OCI-LY1 (cell line): ENCODE data around the gene SH3BP1.

Source experiments
- H2AFZ ChIP-seq: fragments of 200-600 bp; sonication (generic), shearing (Covaris generic); 2 replicates; pipeline ENCODE4 v1.6.0; 2014; ENCODE audit warnings: antibody characterized with exemption, mild to moderate bottlenecking, low read length
- H3F3A ChIP-seq: fragments of 200-600 bp; sonication (generic), shearing (Covaris generic); 2 replicates; pipeline ENCODE4 v1.6.0; 2014; ENCODE audit warnings: mild to moderate bottlenecking, antibody characterized with exemption, low read length, moderate library complexity; ENCODE audit not compliant: insufficient read depth
- H3K27ac ChIP-seq: fragments of 200-600 bp; sonication (generic); 2 replicates; pipeline ENCODE4 v1.5.1; 2014; ENCODE audit warnings: low read length, mixed run types, mild to moderate bottlenecking, low read depth; ENCODE audit not compliant: poor library complexity, severe bottlenecking
- H3K27me3 ChIP-seq: fragments of 200-600 bp; sonication (generic); 2 replicates; pipeline ENCODE4 v1.6.0; 2014; ENCODE audit warnings: antibody characterized with exemption, mild to moderate bottlenecking, low read length, moderate library complexity; ENCODE audit not compliant: insufficient read depth
- H3K36me3 ChIP-seq: fragments of 200-600 bp; sonication (generic); 2 replicates; pipeline ENCODE4 v1.6.1; 2014; ENCODE audit warnings: mild to moderate bottlenecking, antibody characterized with exemption, low read length, moderate library complexity, mixed read lengths; ENCODE audit not compliant: insufficient read depth
- H3K4me1 ChIP-seq: fragments of 200-600 bp; sonication (generic); 2 replicates; pipeline ENCODE4 v1.5.1; 2014; ENCODE audit warnings: mild to moderate bottlenecking, low read length, moderate library complexity; ENCODE audit not compliant: insufficient read depth, severe bottlenecking
- H3K4me2 ChIP-seq: fragments of 200-600 bp; sonication (generic), shearing (Covaris generic); 2 replicates; pipeline ENCODE4 v1.6.1; 2014; ENCODE audit warnings: low read length
- H3K4me3 ChIP-seq: fragments of 200-600 bp; sonication (generic); 2 replicates; pipeline ENCODE4 v1.5.1; 2014; ENCODE audit warnings: low read length, low read depth, mild to moderate bottlenecking, mixed read lengths; ENCODE audit not compliant: poor library complexity, severe bottlenecking
- H3K79me2 ChIP-seq: fragments of 200-600 bp; shearing (Covaris generic); 2 replicates; pipeline ENCODE4 v1.6.1; 2016; ENCODE audit warnings: mixed run types, low read length, mixed read lengths; ENCODE audit not compliant: insufficient read depth
- H3K9ac ChIP-seq: fragments of 200-600 bp; sonication (generic), shearing (Covaris generic); 2 replicates; pipeline ENCODE4 v1.6.1; 2014; ENCODE audit warnings: mild to moderate bottlenecking, low read length, mixed read lengths
- H3K9me2 ChIP-seq: fragments of 200-600 bp; sonication (generic), shearing (Covaris generic); 2 replicates; pipeline ENCODE4 v1.6.1; 2014; ENCODE audit warnings: low read depth, mild to moderate bottlenecking, low read length, mixed read lengths
- H3K9me3 ChIP-seq: fragments of 200-600 bp; shearing (Covaris generic); 2 replicates; pipeline ENCODE4 v1.6.1; 2014; ENCODE audit warnings: low read length, mixed read lengths
- H4K20me1 ChIP-seq: fragments of 200-600 bp; sonication (generic), shearing (Covaris generic); 2 replicates; pipeline ENCODE4 v1.6.0; 2016; ENCODE audit warnings: mild to moderate bottlenecking, low read length; ENCODE audit not compliant: insufficient read depth
- CTCF ChIP-seq: fragments of 200-600 bp; sonication (generic), shearing (Covaris generic); IDR thresholded peaks from 2 replicates; pipeline ENCODE4 v1.5.1; 2017; ENCODE audit warnings: mild to moderate bottlenecking, antibody characterized with exemption, low read length, moderate library complexity, mixed read lengths
- EZH2 ChIP-seq: fragments of 200-600 bp; sonication (generic), shearing (Covaris generic); IDR thresholded peaks from 2 replicates; pipeline ENCODE4 v1.8.0; 2017; ENCODE audit warnings: borderline replicate concordance, mixed run types, mild to moderate bottlenecking, antibody characterized with exemption, low read length, moderate library complexity, mixed read lengths

Gene SH3BP1

DNA sequence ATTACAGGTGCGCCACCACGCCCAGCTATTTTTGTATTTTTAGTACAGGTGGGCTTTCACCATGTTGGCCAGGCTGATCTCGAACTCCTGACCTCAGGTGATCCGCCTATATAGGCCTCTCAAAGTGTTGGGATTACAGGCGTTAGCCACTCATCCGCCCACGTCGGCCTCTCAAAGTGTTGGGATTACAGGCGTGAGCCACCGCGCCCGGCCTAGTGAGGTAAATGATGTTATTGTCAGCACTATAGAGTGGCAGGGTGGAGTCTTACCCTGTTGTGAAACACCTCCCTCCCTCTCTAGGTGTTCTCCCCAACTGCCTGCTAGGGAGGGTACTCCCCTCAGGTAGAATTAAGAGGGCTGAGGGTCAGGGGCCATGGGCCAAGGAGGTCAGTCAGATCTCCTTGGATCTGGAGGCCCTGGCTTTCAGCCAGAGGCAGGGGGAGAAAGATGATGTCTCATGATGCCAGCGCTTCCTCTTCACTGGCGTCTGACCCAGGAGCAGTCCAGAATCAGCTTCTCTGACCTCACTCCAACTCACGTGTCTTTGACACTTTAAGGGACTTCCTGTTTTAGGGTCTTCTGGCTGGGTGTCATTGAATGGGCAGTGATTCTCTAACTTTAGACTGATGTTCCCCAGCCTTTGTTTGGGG is 28.9 kb upstream of the SH3BP1 start:
- Histone ChIP-seq H3F3A (no peaks in the 10 kb centered on the region), H3K4me3 (peak overlapping the region; percentile 93), H3K4me1 (peaks cover 31% of the 10 kb centered on the region), H3K79me2 (peaks cover 15% of the 10 kb centered on the region), H4K20me1 (no peaks in the 10 kb centered on the region), H2AFZ (no peak overlapping the region), H3K27ac (peak overlapping the region; percentile 92), H3K9me2 (no peaks in the 10 kb centered on the region), H3K36me3 (peaks cover 26% of the 10 kb centered on the region), H3K4me2 (peak overlapping the region; percentile 90), H3K9me3 (no peaks in the 10 kb centered on the region), H3K9ac (peak overlapping the region; percentile 100), H3K27me3 (no peaks in the 10 kb centered on the region)
- TF ChIP-seq EZH2 (no peak), CTCF (no peak)

DNA sequence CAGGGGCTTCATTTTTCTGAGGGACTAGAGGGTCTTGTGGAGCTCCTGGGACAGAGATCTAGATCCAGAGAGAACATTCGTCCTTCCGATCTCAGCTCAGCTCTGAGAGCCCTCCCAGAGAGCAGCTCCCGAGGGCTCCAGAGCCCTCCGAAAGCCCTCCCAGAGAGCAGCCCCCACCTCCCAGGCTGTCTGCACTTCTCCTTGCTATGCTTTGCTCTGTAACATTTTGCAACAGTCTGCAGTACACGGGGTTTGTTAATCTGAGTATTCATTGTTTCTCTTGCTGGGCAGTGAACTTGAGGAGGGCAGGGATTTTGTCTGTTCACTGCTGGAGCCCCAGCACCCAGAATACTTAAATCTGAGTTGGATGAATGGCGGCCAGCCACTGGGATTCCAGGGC is 28.3 kb upstream of the SH3BP1 start:
- H3K27me3 ChIP-seq = no peaks in the 10 kb centered on the region
- peaks cover 28% of the 10 kb centered on the region for H3K36me3 ChIP-seq
- H3K27ac ChIP-seq = peak overlapping the region; percentile 92
- peak overlapping the region; percentile 90 for H3K4me2 ChIP-seq
- no peaks in the 10 kb centered on the region for H3F3A ChIP-seq
- peak overlapping the region; percentile 93 for H3K4me3 ChIP-seq
- H3K79me2 ChIP-seq = peaks cover 15% of the 10 kb centered on the region
- no peaks in the 10 kb centered on the region for H4K20me1 ChIP-seq
- H3K9me2 ChIP-seq = no peaks in the 10 kb centered on the region
- TF ChIP-seq EZH2 (no peak), CTCF (no peak)
- H3K9ac ChIP-seq = peak overlapping the region; percentile 100; the same call in 1 of the 2 replicates
- H3K9me3 ChIP-seq = no peaks in the 10 kb centered on the region
- peaks cover 31% of the 10 kb centered on the region for H3K4me1 ChIP-seq
- H2AFZ ChIP-seq = no peak overlapping the region

DNA sequence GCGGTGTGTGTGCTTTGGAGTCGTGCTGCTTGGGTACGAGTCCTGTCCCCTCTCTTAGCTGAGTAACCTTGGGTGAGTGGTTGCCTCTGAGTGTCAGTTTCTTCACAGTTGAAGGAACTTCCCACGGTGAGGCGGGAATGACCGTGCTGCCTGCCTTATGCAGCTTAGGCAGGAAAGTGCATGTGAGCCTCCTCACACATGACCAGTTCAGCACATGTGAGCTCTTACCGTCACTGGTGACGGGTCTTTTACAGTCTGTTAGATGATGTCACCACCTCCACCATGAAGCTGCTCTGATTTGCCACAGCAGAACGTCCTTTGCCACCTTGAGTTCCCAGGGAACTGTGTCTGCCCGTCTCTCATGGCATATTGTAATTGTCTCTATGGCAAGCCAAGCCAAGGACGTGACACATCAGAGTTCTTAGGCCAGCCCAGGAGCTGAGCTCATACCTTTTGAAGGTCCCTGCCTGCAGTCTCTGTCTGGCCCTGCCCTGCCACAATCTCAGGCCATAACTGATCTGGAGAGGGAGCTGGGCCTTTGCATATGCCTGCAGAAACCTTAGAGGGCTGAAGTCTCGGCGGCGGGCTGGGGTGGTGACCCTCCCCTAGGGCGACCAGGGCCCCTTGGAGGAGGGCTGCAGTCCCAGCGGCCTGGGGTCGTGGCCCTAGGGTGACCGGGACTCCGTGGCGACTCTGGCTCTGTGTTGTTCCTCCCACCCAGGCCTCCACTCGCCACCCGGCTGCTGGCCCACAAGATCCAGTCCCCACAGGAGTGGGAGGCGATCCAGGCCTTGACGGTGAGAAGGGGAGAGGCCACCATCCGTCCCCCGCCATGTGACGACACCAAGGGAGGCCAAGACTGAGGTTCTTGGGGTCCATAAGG is 23.0 kb upstream of the SH3BP1 start:
- Histone ChIP-seq H3K9ac (no peak overlapping the region), H3F3A (no peaks in the 10 kb centered on the region), H3K4me2 (no peak overlapping the region), H3K9me2 (no peaks in the 10 kb centered on the region), H3K27me3 (no peaks in the 10 kb centered on the region), H3K4me3 (no peak overlapping the region), H2AFZ (no peak overlapping the region), H4K20me1 (no peaks in the 10 kb centered on the region), H3K4me1 (peaks cover 15% of the 10 kb centered on the region), H3K9me3 (no peaks in the 10 kb centered on the region), H3K79me2 (no peaks in the 10 kb centered on the region), H3K36me3 (peaks cover 57% of the 10 kb centered on the region), H3K27ac (peak overlapping the region; percentile 92)
- TF ChIP-seq EZH2 = no peak
- no peak for TF ChIP-seq CTCF
